OCI-LY3 (cell line): ENCODE data around the gene CYP4F12.

Experiments used
- EZH2phosphoT487 ChIP-seq: fragments of 200-600 bp; shearing (Covaris generic); IDR thresholded peaks from 2 replicates; pipeline ENCODE4 v1.6.1; 2018; ENCODE audit warnings: antibody characterized with exemption, mixed run types, low read depth
- TF ChIP-seq, protein P1 (sequence below): fragments of 200-600, 300-600 bp; sonication (generic); IDR thresholded peaks from 2 replicates; pipeline ENCODE4 v1.5.1; 2014; ENCODE audit warnings: antibody characterized with exemption, low read length, low read depth

- TF ChIP-seq, protein P1, sequence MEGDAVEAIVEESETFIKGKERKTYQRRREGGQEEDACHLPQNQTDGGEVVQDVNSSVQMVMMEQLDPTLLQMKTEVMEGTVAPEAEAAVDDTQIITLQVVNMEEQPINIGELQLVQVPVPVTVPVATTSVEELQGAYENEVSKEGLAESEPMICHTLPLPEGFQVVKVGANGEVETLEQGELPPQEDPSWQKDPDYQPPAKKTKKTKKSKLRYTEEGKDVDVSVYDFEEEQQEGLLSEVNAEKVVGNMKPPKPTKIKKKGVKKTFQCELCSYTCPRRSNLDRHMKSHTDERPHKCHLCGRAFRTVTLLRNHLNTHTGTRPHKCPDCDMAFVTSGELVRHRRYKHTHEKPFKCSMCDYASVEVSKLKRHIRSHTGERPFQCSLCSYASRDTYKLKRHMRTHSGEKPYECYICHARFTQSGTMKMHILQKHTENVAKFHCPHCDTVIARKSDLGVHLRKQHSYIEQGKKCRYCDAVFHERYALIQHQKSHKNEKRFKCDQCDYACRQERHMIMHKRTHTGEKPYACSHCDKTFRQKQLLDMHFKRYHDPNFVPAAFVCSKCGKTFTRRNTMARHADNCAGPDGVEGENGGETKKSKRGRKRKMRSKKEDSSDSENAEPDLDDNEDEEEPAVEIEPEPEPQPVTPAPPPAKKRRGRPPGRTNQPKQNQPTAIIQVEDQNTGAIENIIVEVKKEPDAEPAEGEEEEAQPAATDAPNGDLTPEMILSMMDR, result no peak
- TF ChIP-seq EZH2phosphoT487, result no peak
Observed at GRCh38 chr19:15696654-15697194, 23.8 kb downstream of the CYP4F12 start.
